ENCODE measurements around the gene RGS4.

Gene RGS4

DNA sequence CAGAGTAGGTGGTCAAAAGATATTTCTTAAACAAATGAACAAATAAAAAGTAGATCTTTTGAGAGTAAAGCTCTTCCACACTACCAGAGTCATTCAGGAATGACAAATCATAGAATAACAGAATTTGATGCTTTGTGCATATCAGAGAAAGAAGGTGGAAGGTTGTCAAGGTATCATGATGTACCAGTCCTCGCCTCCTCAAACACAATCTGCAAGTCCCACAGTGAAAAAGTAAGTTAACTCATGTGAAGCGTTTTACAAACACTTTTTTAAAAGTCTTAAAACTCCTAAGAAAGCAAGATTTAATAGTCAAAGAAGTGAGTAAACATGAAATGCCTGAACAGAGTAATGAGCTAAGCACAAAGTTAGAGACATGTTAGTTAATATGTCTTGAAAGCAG is 2.5 kb upstream of the RGS4 start:
- TF ChIP-seq CTCF (IDR thresholded peaks at IDR 0.05; ENCODE audit: low read depth, low read length, missing control alignments): no peak
- Histone ChIP-seq H3K4me3 (ENCODE audit: low read depth, low read length) (no peak overlapping the region), H3K36me3 (replicated peaks) (peaks cover 15% of the 10 kb centered on the region), H3K27me3 (replicated peaks) (no peaks in the 10 kb centered on the region), H3K27ac (no peak overlapping the region)
- in situ Hi-C loops (cut with HindIII; ENCODE audit: low pct_ligation_motif_present, low sequenced_read_pairs): loop anchor here (25.0 kb wide), 2 partner anchors 179 to 246 kb away; partner anchors contain the start of gene NUF2
- no peak for DNase-seq

DNA sequence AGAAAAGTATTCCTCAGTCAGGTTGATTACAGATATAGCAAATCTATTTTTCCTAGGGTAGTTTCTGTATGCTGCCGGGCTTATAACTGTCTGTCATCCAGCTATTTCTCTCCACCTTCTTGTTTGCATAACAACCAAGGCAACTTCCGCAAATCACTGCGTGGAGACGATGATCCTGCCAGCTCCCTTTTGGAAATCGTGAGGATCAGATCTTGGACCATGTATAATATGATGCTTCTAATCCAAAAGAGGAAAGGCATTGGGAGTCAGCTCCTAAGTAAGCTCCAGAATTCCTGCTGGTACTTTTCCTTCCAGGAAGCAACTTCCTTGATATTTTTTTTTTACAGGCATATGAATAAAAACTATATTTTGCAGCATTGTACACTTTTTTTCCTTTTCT is 445 bp upstream of the RGS4 start:
- peak overlapping the region; percentile 62 for H3K4me3 ChIP-seq (ENCODE audit: low read depth, low read length)
- H3K27ac ChIP-seq: peak overlapping the region; percentile 72
- DNase-seq: no peak
- no peak for TF ChIP-seq CTCF (IDR thresholded peaks at IDR 0.05; ENCODE audit: low read depth, low read length, missing control alignments)
- peaks cover 34% of the 10 kb centered on the region for H3K36me3 ChIP-seq (replicated peaks)
- no peaks in the 10 kb centered on the region for H3K27me3 ChIP-seq (replicated peaks)
- in situ Hi-C loops (cut with HindIII; ENCODE audit: low pct_ligation_motif_present, low sequenced_read_pairs): loop anchor here (25.0 kb wide), 2 partner anchors 181 to 244 kb away; partner anchors contain the start of gene NUF2

DNA sequence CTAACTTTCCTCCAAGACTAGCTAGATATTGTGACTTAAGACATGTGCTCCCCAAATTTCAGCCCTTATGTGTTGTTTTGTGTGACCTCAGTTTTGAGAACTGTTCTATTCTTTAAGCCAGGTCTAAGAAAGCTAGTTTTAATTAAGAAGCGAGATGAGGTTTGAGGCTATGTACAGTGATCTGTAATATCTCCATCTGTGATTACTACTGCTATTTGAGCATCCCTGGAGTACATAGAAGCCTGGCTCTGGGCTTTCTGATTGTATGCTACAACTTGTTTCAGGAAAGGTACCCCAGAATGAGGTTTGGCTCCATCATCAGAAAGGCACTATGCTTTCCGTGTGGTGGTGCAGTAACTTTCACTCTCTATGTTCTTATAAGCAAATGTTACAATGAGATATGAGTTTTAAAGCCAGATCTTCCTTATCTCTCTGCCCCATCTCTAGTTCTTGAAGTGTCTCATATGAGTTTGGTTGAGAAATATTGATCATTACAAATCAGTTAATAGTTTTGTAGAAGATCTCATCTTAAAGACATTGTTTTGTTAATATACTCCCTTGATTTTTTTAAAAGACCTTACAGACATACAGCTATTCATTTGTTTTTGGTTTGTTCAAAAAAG is 605 bp downstream of the RGS4 start:
- DNase-seq: no peak
- peaks cover 45% of the 10 kb centered on the region for H3K36me3 ChIP-seq (replicated peaks)
- H3K27ac ChIP-seq: peak overlapping the region; percentile 72
- no peak for TF ChIP-seq CTCF (IDR thresholded peaks at IDR 0.05; ENCODE audit: low read depth, low read length, missing control alignments)
- in situ Hi-C loops (cut with HindIII; ENCODE audit: low pct_ligation_motif_present, low sequenced_read_pairs): loop anchor here (25.0 kb wide), 2 partner anchors 182 to 243 kb away; partner anchors contain the start of gene NUF2
- H3K27me3 ChIP-seq (replicated peaks): no peaks in the 10 kb centered on the region
- H3K4me3 ChIP-seq (ENCODE audit: low read depth, low read length): peak overlapping the region; percentile 62

GRCh38 chr1:163071405-163072255 is 2.5 kb downstream of the RGS4 start:
- TF ChIP-seq CTCF (IDR thresholded peaks at IDR 0.05; ENCODE audit: low read depth, low read length, missing control alignments): peak; percentile 87
- in situ Hi-C loops (cut with HindIII; ENCODE audit: low pct_ligation_motif_present, low sequenced_read_pairs): loop anchor here (25.0 kb wide), 2 partner anchors 184 to 241 kb away; partner anchors contain the start of gene NUF2
- Histone ChIP-seq H3K27ac (peak overlapping the region; percentile 79), H3K4me3 (ENCODE audit: low read depth, low read length) (peak overlapping the region; percentile 62), H3K27me3 (replicated peaks) (no peaks in the 10 kb centered on the region), H3K36me3 (replicated peaks) (peaks cover 63% of the 10 kb centered on the region)
- DNase-seq: peak; percentile 88

- DNase-seq: no peak
- peak overlapping the region; percentile 62 for H3K4me3 ChIP-seq (ENCODE audit: low read depth, low read length)
- TF ChIP-seq CTCF (IDR thresholded peaks at IDR 0.05; ENCODE audit: low read depth, low read length, missing control alignments): no peak
- H3K27ac ChIP-seq: peak overlapping the region; percentile 79
- H3K36me3 ChIP-seq (replicated peaks): peaks cover 65% of the 10 kb centered on the region
- H3K27me3 ChIP-seq (replicated peaks): no peaks in the 10 kb centered on the region
- in situ Hi-C loops (cut with HindIII; ENCODE audit: low pct_ligation_motif_present, low sequenced_read_pairs): loop anchor here (25.0 kb wide), 2 partner anchors 185 to 240 kb away; partner anchors contain the start of gene NUF2
Observed at GRCh38 chr1:163072658-163073057, 3.5 kb downstream of the RGS4 start.
